GM12878 (cell line): ENCODE results near the gene MLPH. TPM values are rescaled to one million over a fixed set of nuclear protein-coding genes. Genes with fewer than 3 reads are reported as not detected.

ENCODE experiments used
- ATAC-seq: fragments of 200-7000 bp; cut with Tn5 transposase; 3 replicates; pipeline ENCODE4 v1.9.1; 2020; ENCODE audit warnings: mild to moderate bottlenecking, moderate library complexity
- BruUV-seq: library from RNA; stranded (reverse); fragments of 400-500 nt; replicated peaks from 2 replicates; lab custom pipeline; 2021; lab: Mats Ljungman, UMichigan
- CTCF ChIA-PET: fragments of 300-600 bp; sonication (Branson Sonifier 250); formaldehyde crosslinking; extraction: SDS; loops from one replicate; lab custom pipeline; 2021; ENCODE audit warnings: inconsistent platforms; lab: Yijun Ruan, JAX
- POLR2A ChIA-PET: fragments of 350-600 bp; formaldehyde crosslinking; extraction: SDS; loops from one replicate; lab custom pipeline; 2021; ENCODE audit warnings: inconsistent platforms; lab: Charles Lee
- RAD21 ChIA-PET: fragments of 300-600 bp; sonication (Branson Sonifier 250); formaldehyde crosslinking; loops from one replicate; lab custom pipeline; 2023; ENCODE audit warnings: antibody characterized with exemption; ENCODE audit not compliant: unreplicated experiment; lab: Charles Lee
- SMC1A ChIA-PET: fragments of 300-600 bp; sonication (Branson Sonifier 250); formaldehyde crosslinking; loops from one replicate; lab custom pipeline; 2023; ENCODE audit not compliant: unreplicated experiment, uncharacterized antibody; lab: Charles Lee
- DNase-seq: peaks from one replicate; pipeline ENCODE4 v3.0.0-alpha.2; 2011; ENCODE audit warnings: low read depth, low spot score
- FAIRE-seq: peaks from 3 replicates; lab custom pipeline; 2011; peaks lifted over from hg19 to GRCh38; lab: Jason Lieb, UNC
- H2AFZ ChIP-seq: 2 replicates; pipeline ENCODE4 v1.6.0; 2011; ENCODE audit warnings: low read depth, low read length, control low read depth; ENCODE audit not compliant: control insufficient read depth
- H3K27ac ChIP-seq: 2 replicates; pipeline ENCODE4 v1.5.1; 2011; ENCODE audit warnings: control low read depth; ENCODE audit not compliant: control insufficient read depth, insufficient read depth
- H3K27me3 ChIP-seq, 2 experiments: replicated peaks in 1 of 2; 2 replicates each; pipeline versions ENCODE4 v1.6.0 to v1.6.1; 2011; ENCODE audit warnings: low read length in 1 of 2; ENCODE audit not compliant: control insufficient read depth in 2 of 2, insufficient read depth in 2 of 2
- H3K36me3 ChIP-seq, 2 experiments: 2 replicates each; pipeline ENCODE4 v1.5.1; 2011; ENCODE audit warnings: low read length in 1 of 2; ENCODE audit not compliant: control insufficient read depth in 2 of 2, insufficient read depth in 2 of 2
- H3K4me1 ChIP-seq: 2 replicates; pipeline ENCODE4 v1.6.1; 2011; ENCODE audit warnings: mild to moderate bottlenecking, low read length, moderate library complexity, mixed read lengths; ENCODE audit not compliant: control insufficient read depth, insufficient read depth
- H3K4me2 ChIP-seq: 2 replicates; pipeline ENCODE4 v1.6.0; 2011; ENCODE audit warnings: control low read depth; ENCODE audit not compliant: control insufficient read depth, insufficient read depth
- H3K4me3 ChIP-seq: fragments of 200-600 bp; sonication (generic); 2 replicates; pipeline ENCODE4 v1.5.1; 2016
- H3K79me2 ChIP-seq: 2 replicates; pipeline ENCODE4 v1.6.0; 2011; ENCODE audit warnings: low read length; ENCODE audit not compliant: control insufficient read depth, insufficient read depth
- H3K9ac ChIP-seq: 2 replicates; pipeline ENCODE4 v1.8.0; 2011; ENCODE audit warnings: low read length, control low read depth, mixed read lengths; ENCODE audit not compliant: control insufficient read depth, insufficient read depth
- H3K9me3 ChIP-seq: replicated peaks from 3 replicates; pipeline ENCODE4 v1.5.1; 2011; ENCODE audit warnings: mild to moderate bottlenecking, low read length; ENCODE audit not compliant: control insufficient read depth, insufficient read depth
- H4K20me1 ChIP-seq: 2 replicates; pipeline ENCODE4 v1.6.0; 2011; ENCODE audit not compliant: control insufficient read depth, insufficient read depth
- ATF7 ChIP-seq: fragments of 450-650 bp; IDR thresholded peaks from 2 replicates; pipeline ENCODE4 v1.6.1; 2016; ENCODE audit warnings: low read depth, mild to moderate bottlenecking
- CBX5 ChIP-seq: sonication (generic); IDR thresholded peaks from 2 replicates; pipeline ENCODE4 v1.6.1; 2016; ENCODE audit warnings: low read depth, moderate library complexity, mild to moderate bottlenecking, inconsistent platforms
- CHD4 ChIP-seq: fragments of 200-600 bp; sonication (generic); IDR thresholded peaks from 2 replicates; pipeline ENCODE4 v1.6.1; 2016; ENCODE audit warnings: mild to moderate bottlenecking
- CREM ChIP-seq: IDR thresholded peaks from 2 replicates; pipeline ENCODE4 v1.6.1; 2014; ENCODE audit warnings: antibody characterized with exemption, low read depth
- GATAD2B ChIP-seq: fragments of 450-650 bp; conservative IDR thresholded peaks from 2 replicates; pipeline ENCODE4 v1.6.1; 2017; ENCODE audit warnings: low read depth, mild to moderate bottlenecking, moderate library complexity
- HDGF ChIP-seq: fragments of 450-650 bp; IDR thresholded peaks from 2 replicates; pipeline ENCODE4 v1.6.1; 2016; ENCODE audit warnings: antibody characterized with exemption
- MEF2A ChIP-seq: IDR thresholded peaks from 2 replicates; pipeline ENCODE4 v1.6.1; 2011; ENCODE audit warnings: low read depth, mild to moderate bottlenecking, low read length, moderate library complexity; ENCODE audit not compliant: insufficient read depth
- MYC ChIP-seq: IDR thresholded peaks from 2 replicates; pipeline ENCODE4 v1.6.1; 2011; ENCODE audit warnings: mild to moderate bottlenecking, low read length, moderate library complexity, inconsistent platforms; ENCODE audit not compliant: insufficient read depth, insufficient replicate concordance, insufficient read length, severe bottlenecking
- RUNX3 ChIP-seq: IDR thresholded peaks from 2 replicates; pipeline ENCODE4 v1.6.1; 2012; ENCODE audit warnings: low read length, inconsistent platforms
- SIN3A ChIP-seq: IDR thresholded peaks from 2 replicates; pipeline ENCODE4 v1.6.1; 2012; ENCODE audit warnings: low read depth, low read length, improper control_type of control experiment
- SKIL ChIP-seq: fragments of 450-650 bp; IDR thresholded peaks from 2 replicates; pipeline ENCODE4 v1.6.1; 2017; ENCODE audit warnings: mild to moderate bottlenecking, low read depth, inconsistent platforms; ENCODE audit not compliant: poor library complexity, severe bottlenecking
- SPI1 ChIP-seq: IDR thresholded peaks from 2 replicates; pipeline ENCODE4 v1.6.1; 2011; ENCODE audit warnings: low read depth, mild to moderate bottlenecking, low read length, moderate library complexity, borderline replicate concordance; ENCODE audit not compliant: insufficient read depth
- TBL1XR1 ChIP-seq: IDR thresholded peaks from 2 replicates; pipeline ENCODE4 v1.6.1; 2012; ENCODE audit warnings: low read depth, low read length, improper control_type of control experiment
- TCF7 ChIP-seq: IDR thresholded peaks from 2 replicates; pipeline ENCODE4 v1.6.1; 2014; ENCODE audit warnings: antibody characterized with exemption, borderline replicate concordance
- YY1 ChIP-seq: IDR thresholded peaks from 2 replicates; pipeline ENCODE4 v1.6.1; 2011; ENCODE audit warnings: low read depth, mild to moderate bottlenecking, low read length
- ZNF207 ChIP-seq: fragments of 450-650 bp; IDR thresholded peaks from 2 replicates; pipeline ENCODE4 v1.6.1; 2014; ENCODE audit warnings: antibody characterized with exemption, mild to moderate bottlenecking, borderline replicate concordance
- ZNF384 ChIP-seq: IDR thresholded peaks from 2 replicates; pipeline ENCODE4 v1.6.1; 2012; ENCODE audit warnings: low read depth, mild to moderate bottlenecking, low read length, improper control_type of control experiment, borderline replicate concordance
- WGBS: methylation state at CpG from one replicate; pipeline ENCODE4 v1.1.6; 2016; ENCODE audit warnings: low lambda C conversion rate; ENCODE audit not compliant: insufficient replicate concordance, insufficient coverage; ENCODE audit errors: missing lambda C conversion rate; 5-methylcytosine and 5-hydroxymethylcytosine counted together
- in situ Hi-C: fragments of 300-500 bp; cut with MboI; formaldehyde crosslinking; loops from 9 replicates; pipeline ENCODE4 v1.14.3; 2018; ENCODE audit warnings: mixed read lengths
- intact Hi-C: fragments of 100-400 bp; cut with micrococcal nuclease; formaldehyde crosslinking; loops from one replicate; pipeline ENCODE4 v1.14.2; 2022; ENCODE audit not compliant: unreplicated experiment
- polyA plus RNA-seq, 11 experiments: library from polyadenylated mRNA; depleted of rRNA in 4 of 11; unstranded in 6 of 11; stranded (reverse) in 5 of 11; fragments of >200 nt; fragmentation: Nextera tagmentation in 4 of 11; fragmentation: Illumina TruSeq in 1 of 11; extraction: Ambion mirVana in 4 of 11; extraction: Trizol in 1 of 11; gene quantifications; 1 replicate in 1 of 11; 2 replicates in 10 of 11; pipeline versions ENCODE4 v1.2.1 to v1.2.3, GENCODE V29; 2011 to 2016; ENCODE audit warnings: inconsistent platforms in 2 of 11, missing spikeins in 2 of 11, low read depth in 1 of 11
- total RNA-seq, 4 experiments: library from RNA; depleted of rRNA in 3 of 4; stranded (reverse); fragments of >200 nt in 3 of 4; fragmentation: Illumina TruSeq in 1 of 4; extraction: Trizol in 1 of 4; gene quantifications; 2 replicates each; pipeline versions ENCODE4 v1.2.1 to v1.2.3, GENCODE V29; 2013 to 2021

The MLPH gene
- total and polyA plus RNA-seq, 10 of the 15 experiments (the other 5 are each of a cell fraction or from before 2014, with no cell fraction given) = 0.16 to 0.85 TPM; not detected in 8

- TF ChIP-seq YY1 (no peak), HDGF (no peak)
Measured at GRCh38 chr2:237451643-237452469, 35.2 kb upstream of the MLPH start (continued).

GRCh38 chr2:237452861-237453260, 34.2 kb upstream of the MLPH start:
- no peak overlapping the region for H3K4me2 ChIP-seq

More at GRCh38 chr2:237452861-237453260, 34.2 kb upstream of the MLPH start:
- ChIA-PET SMC1A (no interaction called here), POLR2A (no interaction called here), RAD21 (no interaction called here), CTCF (no interaction called here)
- no peaks in the 10 kb centered on the region for H3K4me1 ChIP-seq
- no peaks in the 10 kb centered on the region; the same call in 1 of the 3 replicates for H3K9me3 ChIP-seq
- TF ChIP-seq CREM (no peak), SKIL (no peak), MYC (no peak), ZNF384 (no peak), TBL1XR1 (no peak), SIN3A (no peak), RUNX3 (no peak), MEF2A (no peak), ZNF207 (no peak), TCF7 (no peak), SPI1 (no peak), ATF7 (no peak), CBX5 (no peak), CHD4 (no peak), GATAD2B (no peak)
- DNase-seq = no peak
- FAIRE-seq = no peak
- intact Hi-C loops = no loop called here
- no TSS peak for BruUV-seq
- no peak overlapping the region for H3K9ac ChIP-seq
- no peaks in the 10 kb centered on the region for H4K20me1 ChIP-seq
- no peak overlapping the region for H3K27ac ChIP-seq
- H3K27me3 ChIP-seq = no peaks in the 10 kb centered on the region
- 31% methylated on average over 3 of the region's 3 CpGs for whole genome bisulfite sequencing
- ATAC-seq = no peak
- in situ Hi-C loops = no loop called here
- H3K36me3 ChIP-seq = no peaks in the 10 kb centered on the region
- no peak overlapping the region for H3K4me3 ChIP-seq
- no peak overlapping the region for H2AFZ ChIP-seq
- no peaks in the 10 kb centered on the region for H3K79me2 ChIP-seq
